Endothelial cell (in vitro differentiated cells): ENCODE measurements around the gene RMND5B. TPM values are rescaled to one million over a fixed set of nuclear protein-coding genes. Genes with fewer than 3 reads are reported as not detected.
"Not testable (repeated sequence)": the region's sequence is repeated elsewhere in the genome, so short reads cannot be mapped to it uniquely, and the experiment has no call there.

Experiments used
- DNase-seq: peaks from one replicate; pipeline ENCODE4 v3.0.0; 2021; ENCODE audit warnings: low spot score
- H3K27ac Mint-ChIP-seq: one replicate; pipeline ENCODE4 v1.8.0; 2021; ENCODE audit warnings: mixed read lengths, inconsistent platforms; ENCODE audit not compliant: unreplicated experiment
- H3K27me3 Mint-ChIP-seq: one replicate; pipeline ENCODE4 v1.8.0; 2021; ENCODE audit warnings: mild to moderate bottlenecking, moderate library complexity, mixed read lengths, inconsistent platforms; ENCODE audit not compliant: unreplicated experiment
- H3K36me3 Mint-ChIP-seq: one replicate; pipeline ENCODE4 v1.8.0; 2021; ENCODE audit warnings: mild to moderate bottlenecking, low read depth, mixed read lengths, inconsistent platforms; ENCODE audit not compliant: unreplicated experiment
- H3K4me1 Mint-ChIP-seq: one replicate; pipeline ENCODE4 v1.8.0; 2021; ENCODE audit warnings: mild to moderate bottlenecking, mixed read lengths, inconsistent platforms; ENCODE audit not compliant: unreplicated experiment
- H3K4me3 Mint-ChIP-seq: one replicate; pipeline ENCODE4 v1.8.0; 2021; ENCODE audit warnings: mild to moderate bottlenecking, mixed read lengths, inconsistent platforms; ENCODE audit not compliant: unreplicated experiment
- H3K9me3 Mint-ChIP-seq: one replicate; pipeline ENCODE4 v1.8.0; 2021; ENCODE audit warnings: mixed read lengths, inconsistent platforms; ENCODE audit not compliant: unreplicated experiment
- CTCF ChIP-seq: fragments of 200-600 bp; sonication (generic); IDR thresholded peaks from one replicate; pipeline ENCODE4 v1.5.0; 2021; ENCODE audit warnings: antibody characterized with exemption; ENCODE audit not compliant: unreplicated experiment
- total RNA-seq: library from RNA; stranded (reverse); fragmentation: NEBNext Ultra II Directional; extraction: Animal tissue kit (Norgen Biotek cat#: 25700); gene quantifications from one replicate; pipeline ENCODE4 v1.2.1, GENCODE V29; 2021; ENCODE audit not compliant: unreplicated experiment

Gene RMND5B
- total RNA-seq, 1 donor from 2014 or later = 70.4 TPM

- peaks cover 17% of the 10 kb centered on the region for H3K36me3 Mint-ChIP-seq
- TF ChIP-seq CTCF = no peak
- peaks cover 25% of the 10 kb centered on the region for H3K27me3 Mint-ChIP-seq
- DNase-seq = no peak
- H3K4me3 Mint-ChIP-seq = peak overlapping the region; percentile 77
- H3K4me1 Mint-ChIP-seq = peaks cover 63% of the 10 kb centered on the region
- no peaks in the 10 kb centered on the region for H3K9me3 Mint-ChIP-seq
- peak overlapping the region; percentile 96 for H3K27ac Mint-ChIP-seq
These were observed 6.6 kb upstream of the RMND5B start for GRCh38 chr5:178123966-178124925.

- Mint-ChIP-seq H3K4me1 (peaks cover 60% of the 10 kb centered on the region), H3K4me3 (peak overlapping the region; percentile 77), H3K9me3 (no peaks in the 10 kb centered on the region), H3K27me3 (peaks cover 27% of the 10 kb centered on the region), H3K36me3 (peaks cover 17% of the 10 kb centered on the region), H3K27ac (peak overlapping the region; percentile 96)
- TF ChIP-seq CTCF = no peak
- DNase-seq = no peak
These were observed 5.4 kb upstream of the RMND5B start for GRCh38 chr5:178125253-178125906.

GRCh38 chr5:178126556-178126955 is 4.3 kb upstream of the RMND5B start:
- Mint-ChIP-seq H3K27ac (peak overlapping the region; percentile 96), H3K4me1 (peaks cover 58% of the 10 kb centered on the region), H3K36me3 (peaks cover 18% of the 10 kb centered on the region), H3K4me3 (peak overlapping the region; percentile 77), H3K9me3 (no peaks in the 10 kb centered on the region), H3K27me3 (peaks cover 29% of the 10 kb centered on the region)
- no peak for TF ChIP-seq CTCF
- peak; percentile 46 for DNase-seq

GRCh38 chr5:178127300-178128009 is 3.4 kb upstream of the RMND5B start:
- H3K4me3 Mint-ChIP-seq = peak overlapping the region; percentile 77
- H3K36me3 Mint-ChIP-seq = peaks cover 22% of the 10 kb centered on the region
- not testable (repeated sequence) for H3K9me3 Mint-ChIP-seq, DNase-seq
- H3K27me3 Mint-ChIP-seq = peaks cover 30% of the 10 kb centered on the region
- peaks cover 56% of the 10 kb centered on the region for H3K4me1 Mint-ChIP-seq
- H3K27ac Mint-ChIP-seq = peak overlapping the region; percentile 96

- peaks cover 24% of the 10 kb centered on the region for H3K36me3 Mint-ChIP-seq
- DNase-seq = no peak
- H3K27ac Mint-ChIP-seq = peak overlapping the region; percentile 89
- no peaks in the 10 kb centered on the region for H3K9me3 Mint-ChIP-seq
- H3K4me3 Mint-ChIP-seq = peak overlapping the region; percentile 56
- TF ChIP-seq CTCF = no peak
- peaks cover 51% of the 10 kb centered on the region for H3K4me1 Mint-ChIP-seq
- peaks cover 41% of the 10 kb centered on the region for H3K27me3 Mint-ChIP-seq
These were observed 1.5 kb upstream of the RMND5B start for GRCh38 chr5:178129296-178129695.

- Mint-ChIP-seq H3K4me1 (peaks cover 44% of the 10 kb centered on the region), H3K36me3 (peaks cover 19% of the 10 kb centered on the region), H3K4me3 (peak overlapping the region; percentile 82), H3K27ac (peak overlapping the region; percentile 64), H3K27me3 (peaks cover 37% of the 10 kb centered on the region)
- not testable (repeated sequence) for DNase-seq, H3K9me3 Mint-ChIP-seq
These were observed 609 bp upstream of the RMND5B start for GRCh38 chr5:178130234-178130575.
